Measurements from ENCODE around the gene FRMD4A.
"Not testable (repeated sequence)": the region's sequence is repeated elsewhere in the genome, so short reads cannot be mapped to it uniquely, and the experiment has no call there.

Gene FRMD4A

GRCh38 chr10:13950543-13950939 lies 380.2 kb downstream of the FRMD4A start:
- no peak for DNase-seq (ENCODE audit: low read depth in 2 of 2)

- DNase-seq (ENCODE audit: low read depth in 2 of 2): no peak
These were observed 380.7 kb downstream of the FRMD4A start for GRCh38 chr10:13949844-13950542.

GRCh38 chr10:13946209-13946460 lies 384.6 kb downstream of the FRMD4A start:
- DNase-seq (ENCODE audit: low read depth in 2 of 2): no peak

GRCh38 chr10:13945390-13946208 lies 385.1 kb downstream of the FRMD4A start:
- DNase-seq (ENCODE audit: low read depth in 2 of 2): no peak

GRCh38 chr10:13944823-13945222 lies 385.9 kb downstream of the FRMD4A start:
- DNase-seq (ENCODE audit: low read depth in 2 of 2): no peak

GRCh38 chr10:13943735-13944398 lies 386.9 kb downstream of the FRMD4A start:
- DNase-seq (ENCODE audit: low read depth in 2 of 2): no peak

GRCh38 chr10:13942035-13942434 lies 388.7 kb downstream of the FRMD4A start:
- DNase-seq (ENCODE audit: low read depth in 2 of 2): no peak

- no peak for DNase-seq (ENCODE audit: low read depth in 2 of 2)
These were observed 391.3 kb downstream of the FRMD4A start for GRCh38 chr10:13939391-13939790.

- no peak for DNase-seq (ENCODE audit: low read depth in 2 of 2)
These were observed 391.8 kb downstream of the FRMD4A start for GRCh38 chr10:13938950-13939349.

GRCh38 chr10:13936826-13937225 lies 393.9 kb downstream of the FRMD4A start:
- DNase-seq (ENCODE audit: low read depth in 2 of 2): no peak

GRCh38 chr10:13930120-13930519 lies 400.6 kb downstream of the FRMD4A start:
- no peak for DNase-seq (ENCODE audit: low read depth in 2 of 2)

GRCh38 chr10:13928451-13928850 lies 402.3 kb downstream of the FRMD4A start:
- no peak for DNase-seq (ENCODE audit: low read depth in 2 of 2)

- DNase-seq (ENCODE audit: low read depth in 2 of 2): no peak
These were observed 404.5 kb downstream of the FRMD4A start for GRCh38 chr10:13925971-13926780.

- DNase-seq (ENCODE audit: low read depth in 2 of 2): no peak
These were observed 406.5 kb downstream of the FRMD4A start for GRCh38 chr10:13924040-13924725.

- DNase-seq (ENCODE audit: low read depth in 2 of 2): no peak
These were observed 408.1 kb downstream of the FRMD4A start for GRCh38 chr10:13922586-13922985.

- no peak for DNase-seq (ENCODE audit: low read depth in 2 of 2)
These were observed 408.8 kb downstream of the FRMD4A start for GRCh38 chr10:13921941-13922340.

GRCh38 chr10:13921131-13921530 lies 409.6 kb downstream of the FRMD4A start:
- DNase-seq (ENCODE audit: low read depth in 2 of 2): not testable (repeated sequence)

GRCh38 chr10:13920465-13920864 lies 410.3 kb downstream of the FRMD4A start:
- DNase-seq (ENCODE audit: low read depth in 2 of 2): no peak

GRCh38 chr10:13920031-13920430 lies 410.7 kb downstream of the FRMD4A start:
- no peak for DNase-seq (ENCODE audit: low read depth in 2 of 2)

GRCh38 chr10:13917791-13918190 lies 412.9 kb downstream of the FRMD4A start:
- DNase-seq (ENCODE audit: low read depth in 2 of 2): no peak

- no peak for DNase-seq (ENCODE audit: low read depth in 2 of 2)
These were observed 414.3 kb downstream of the FRMD4A start for GRCh38 chr10:13916384-13916947.
